K562 (cell line): ENCODE data around the gene ITPR1. TPM values are rescaled to one million over a fixed set of nuclear protein-coding genes. Genes with fewer than 3 reads are reported as not detected.

Experiments used
- ESRRB ChIP-seq: fragments of 250-450 bp; sonication (Bioruptor Pico); IDR thresholded peaks from 2 replicates; pipeline ENCODE4 v1.5.0; 2020; ENCODE audit warnings: mild to moderate bottlenecking, moderate library complexity, borderline replicate concordance
- PRMT5 ChIP-seq: sonication (generic); formaldehyde crosslinking; IDR thresholded peaks from 2 replicates; pipeline ENCODE4 v1.5.0; 2020; ENCODE audit warnings: missing genetic modification reagents
- SAFB ChIP-seq: fragments of 200-400 bp; formaldehyde crosslinking; IDR thresholded peaks from 2 replicates; pipeline ENCODE4 v1.6.1; 2017; ENCODE audit warnings: low read depth, low read length, borderline replicate concordance
- SMAD3 ChIP-seq: fragments of 450-650 bp; formaldehyde crosslinking; conservative IDR thresholded peaks from 2 replicates; pipeline ENCODE4 v1.4.0; 2020; ENCODE audit warnings: mild to moderate bottlenecking
- TFE3 ChIP-seq: fragments of 450-650 bp; formaldehyde crosslinking; IDR thresholded peaks from 2 replicates; pipeline ENCODE4 v1.4.0; 2020; ENCODE audit warnings: mild to moderate bottlenecking, mixed read lengths
- ZBTB12 ChIP-seq: fragments of 250-450 bp; sonication (Bioruptor Pico); IDR thresholded peaks from 2 replicates; pipeline ENCODE4 v1.4.0; 2020
- ZNF316 ChIP-seq: fragments of 450-650 bp; IDR thresholded peaks from 2 replicates; pipeline ENCODE4 v1.6.1; 2016
- ZNF592 ChIP-seq: fragments of 450-650 bp; IDR thresholded peaks from 2 replicates; pipeline ENCODE4 v1.6.1; 2017; ENCODE audit warnings: antibody characterized with exemption, mild to moderate bottlenecking
- polyA plus RNA-seq, 8 experiments: library from polyadenylated mRNA; depleted of rRNA in 4 of 8; stranded (reverse) in 5 of 8; unstranded in 3 of 8; fragments of >200 nt; fragmentation: Nextera tagmentation in 2 of 8; fragmentation: Illumina TruSeq in 1 of 8; extraction: Ambion mirVana in 2 of 8; extraction: Trizol in 1 of 8; gene quantifications; 2 replicates each; pipeline versions ENCODE4 v1.2.1 to v1.2.3, GENCODE V29; 2011 to 2014; ENCODE audit warnings: inconsistent platforms in 1 of 8, missing spikeins in 1 of 8
- total RNA-seq, 7 experiments: library from RNA; depleted of rRNA in 6 of 7; stranded (reverse); fragments of >200 nt in 6 of 7; fragmentation: Illumina TruSeq in 2 of 7; extraction: Trizol in 2 of 7; gene quantifications; 2 replicates each; pipeline versions ENCODE4 v1.2.1 to v1.2.3, GENCODE V29; 2011 to 2021; ENCODE audit warnings: low replicate concordance in 1 of 7

Gene ITPR1
- total and polyA plus RNA-seq, 9 of the 15 experiments (the other 6 are each of a cell fraction or from before 2014, with no cell fraction given), result 22.4 to 40.0 (median 27.4) TPM

- 0 out of 2 replicates have a peak, but pooled peaks have one; percentile 59 for TF ChIP-seq SMAD3 (CRISPR knock-in tag)
- TF ChIP-seq SAFB, result no peak
- TF ChIP-seq ZNF592, result peak; percentile 85
- no peak for TF ChIP-seq ESRRB (CRISPR knock-in tag)
- no peak for TF ChIP-seq ZNF316
- TF ChIP-seq TFE3, result no peak
- no peak for TF ChIP-seq PRMT5 (CRISPR knock-in tag)
- 0 out of 2 replicates have a peak, but pooled peaks have one; percentile 34 for TF ChIP-seq ZBTB12 (CRISPR knock-in tag)
These were observed 247.4 kb downstream of the ITPR1 start (continued) for GRCh38 chr3:4740397-4741105.
